Stimulated activated CD4-positive, alpha-beta T cell treated with anti-CD3 and anti-CD28 coated beads, Interleukin-2, amount 100 ng/mL, for 24 hours (primary cell): ENCODE data around the gene SNCAIP.
"Not testable (repeated sequence)": the region's sequence is repeated elsewhere in the genome, so short reads cannot be mapped to it uniquely, and the experiment has no call there.

Source experiments
- DNase-seq, 2 donors: peaks; one replicate each; pipeline ENCODE4 v3.0.0-alpha.2; 2020

SNCAIP gene

DNA sequence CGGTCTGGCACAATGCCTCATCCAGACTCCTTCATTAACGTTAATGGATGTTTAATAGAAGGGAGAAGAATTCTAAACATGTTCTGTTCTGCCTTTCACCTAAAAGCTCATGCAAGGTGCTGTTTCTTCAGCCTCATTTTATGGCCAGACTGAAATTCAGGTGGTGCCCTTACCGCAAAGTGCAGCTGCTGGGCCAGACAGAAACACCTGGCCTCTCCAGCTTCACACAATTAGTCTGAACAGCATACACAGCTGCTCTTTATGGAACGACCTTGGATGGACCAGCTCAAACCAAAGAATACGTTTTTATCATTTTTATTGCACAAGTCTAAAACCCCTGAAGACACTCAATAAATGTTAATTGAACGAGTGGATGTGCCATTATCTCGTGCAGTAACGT is 4.6 kb downstream of the SNCAIP start:
- DNase-seq, result no peak

DNA sequence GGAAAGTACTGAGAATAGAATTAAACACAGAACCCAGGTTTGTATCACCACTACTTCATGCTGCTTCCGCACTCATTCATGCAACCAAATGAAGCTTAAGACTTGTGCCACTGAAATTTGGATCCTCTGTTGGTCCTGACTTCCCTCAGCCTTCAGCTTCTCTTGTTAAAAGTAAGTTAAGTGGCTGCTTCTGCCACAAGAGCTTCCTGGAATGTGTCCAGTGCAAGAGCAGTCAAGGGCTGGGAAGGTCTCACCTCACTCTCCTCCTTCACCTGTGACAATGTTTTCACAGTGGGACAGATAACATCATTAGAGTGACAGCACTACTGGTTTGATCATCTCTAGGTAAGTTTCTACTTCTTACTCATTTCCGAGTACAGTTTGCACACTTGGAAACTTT is 7.9 kb downstream of the SNCAIP start:
- DNase-seq, result no peak

DNA sequence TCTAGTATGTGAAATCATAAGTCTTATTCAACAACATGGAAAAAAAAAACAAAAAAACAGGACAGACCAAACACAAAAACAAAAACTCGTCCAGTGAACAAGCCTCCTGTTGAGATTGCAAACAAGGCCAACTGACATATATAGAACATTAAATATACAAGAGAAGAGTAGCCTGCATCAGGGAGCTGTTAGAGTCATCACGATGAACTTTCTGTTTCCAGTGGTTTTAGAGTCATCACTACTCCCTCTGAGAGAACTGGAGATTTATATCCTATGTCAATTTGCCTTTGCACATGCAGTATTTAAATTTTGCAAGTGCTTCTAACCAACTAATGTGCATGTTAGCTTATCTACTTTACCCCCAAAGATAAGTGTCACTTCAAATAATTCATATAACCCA is 9.9 kb downstream of the SNCAIP start:
- no peak for DNase-seq

DNA sequence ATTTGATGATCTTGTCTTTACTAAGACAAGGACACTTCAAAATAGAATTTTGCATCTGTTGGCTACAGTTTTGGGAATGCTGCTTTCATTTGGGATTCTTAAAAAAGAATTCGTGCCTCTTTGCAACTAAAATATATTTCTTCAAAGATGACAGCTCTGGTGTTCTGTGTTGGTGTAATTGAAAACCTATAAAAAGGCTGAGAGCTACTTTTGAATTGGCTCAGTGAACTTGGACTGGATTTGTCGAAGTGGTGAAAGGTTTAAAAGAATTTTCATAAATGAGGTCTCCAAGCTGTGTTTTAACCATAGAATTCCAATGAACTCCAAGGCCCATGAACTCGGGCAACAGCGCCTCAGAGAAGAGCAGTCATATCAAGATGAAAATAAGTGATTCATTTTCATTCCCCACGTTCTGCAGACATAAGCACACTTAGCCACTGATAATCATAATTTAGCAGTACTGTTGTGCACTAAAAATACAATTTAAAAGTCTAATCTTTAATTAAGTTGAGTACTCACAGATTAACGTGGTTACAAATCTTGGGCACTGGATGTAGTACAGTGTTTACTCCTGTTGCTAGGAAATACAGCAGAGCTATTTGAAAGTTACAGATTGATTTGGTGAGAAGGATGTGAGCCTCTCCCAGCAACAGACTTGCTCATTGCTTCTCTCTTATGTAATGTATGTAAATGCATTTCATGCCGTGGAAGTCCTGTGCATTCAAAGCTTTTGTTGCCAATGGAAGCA is 10.9 kb downstream of the SNCAIP start:
- DNase-seq, result no peak

DNA sequence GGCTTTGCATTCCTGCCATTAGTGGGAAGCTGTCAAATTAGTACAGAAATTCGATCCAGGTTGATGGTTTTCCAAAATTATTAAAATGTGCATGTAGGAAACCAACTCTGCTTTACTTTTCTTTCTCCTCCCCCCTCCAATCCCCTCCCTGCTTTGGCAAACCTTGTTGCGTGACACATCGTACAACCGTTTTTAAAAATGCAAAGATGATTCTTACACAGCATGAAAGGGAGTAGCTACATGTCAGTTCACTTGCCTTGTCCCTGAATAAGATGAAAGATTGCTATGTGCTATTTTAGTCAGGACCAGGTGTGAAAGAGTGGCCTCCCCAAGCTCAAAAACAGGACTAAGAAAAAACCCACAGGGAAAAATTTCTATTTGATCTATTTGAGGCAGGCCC is 11.7 kb downstream of the SNCAIP start:
- no peak for DNase-seq

DNA sequence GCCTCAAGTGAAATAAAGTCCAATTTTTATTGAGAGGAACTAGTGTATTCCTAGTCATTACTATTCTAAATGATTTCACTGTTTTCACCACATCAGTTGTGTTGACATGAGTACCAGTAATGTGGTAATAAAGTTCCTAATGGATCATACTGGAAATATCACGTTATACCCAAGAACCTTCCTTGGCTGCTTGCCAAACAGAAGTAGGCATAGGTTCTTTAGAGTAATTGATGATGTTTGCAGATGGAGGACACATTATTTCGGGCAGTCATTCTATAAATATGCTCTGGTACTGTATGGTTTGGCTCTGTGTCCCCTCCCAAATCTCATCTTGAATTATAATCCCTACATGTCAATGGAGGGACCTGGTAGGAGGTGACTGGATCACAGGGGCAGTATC is 15.1 kb downstream of the SNCAIP start:
- no peak for DNase-seq

DNA sequence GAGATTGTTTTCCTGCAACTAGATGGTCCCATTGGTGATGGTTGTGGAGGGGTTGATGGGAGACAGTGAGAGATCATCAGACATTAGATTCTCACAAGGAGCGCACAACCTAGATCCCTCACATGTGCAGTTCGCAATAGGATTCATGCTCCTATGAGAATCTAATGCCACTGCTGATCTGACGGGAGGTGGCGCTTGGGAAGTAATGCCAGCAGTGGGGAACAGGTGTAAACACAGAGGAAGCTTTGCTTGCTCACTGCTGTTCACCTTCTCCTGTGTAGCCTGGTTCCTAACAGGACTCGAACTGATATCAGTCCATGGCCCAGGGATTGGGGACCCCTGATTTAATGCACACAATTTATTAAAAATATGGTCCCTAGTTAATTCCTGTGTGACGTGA is 18.8 kb downstream of the SNCAIP start:
- DNase-seq, result no peak

DNA sequence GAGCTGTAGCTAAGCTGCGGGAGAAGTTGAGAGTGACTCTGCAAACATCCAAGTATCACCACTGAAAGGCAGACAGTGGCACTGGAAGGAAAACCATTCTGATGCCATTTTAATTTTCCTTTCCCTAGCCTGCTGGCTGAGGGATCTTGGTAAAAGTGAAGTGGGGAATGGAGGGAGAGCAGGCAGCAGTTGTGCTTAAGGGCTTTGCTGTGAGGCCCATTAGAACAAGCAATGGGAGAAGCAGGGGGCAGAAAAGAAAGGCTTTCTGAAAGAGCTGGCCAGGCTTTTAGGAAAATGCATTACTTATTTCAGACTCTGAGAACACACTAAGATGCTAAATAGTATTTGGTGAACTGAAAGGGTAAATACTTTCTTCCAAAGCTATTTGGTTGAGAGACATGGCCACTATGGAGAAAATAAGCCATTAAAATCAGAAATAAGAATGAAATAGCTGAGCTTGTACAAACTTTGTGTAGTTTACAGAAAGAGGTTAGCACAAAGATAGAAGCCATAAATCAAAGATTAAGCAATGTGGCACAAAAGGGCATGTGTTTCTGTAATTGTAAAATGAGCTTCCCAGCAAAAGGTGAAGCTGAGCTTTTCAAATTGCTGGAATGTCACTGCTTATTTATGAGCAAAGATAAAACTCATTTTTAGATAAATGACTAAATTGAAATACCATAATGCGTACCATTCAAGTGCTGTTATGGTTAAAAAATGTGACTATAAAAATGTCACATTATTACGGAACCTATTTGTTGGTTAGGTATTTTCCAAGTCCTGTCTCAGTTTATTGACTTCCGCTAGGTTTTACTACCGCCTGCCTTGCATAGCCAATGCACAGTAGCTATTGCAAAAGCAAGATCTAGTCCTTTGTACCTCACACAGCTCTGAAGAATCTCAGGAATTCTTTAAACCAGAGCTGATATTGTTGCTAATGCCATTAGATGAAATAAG is 20.8 kb downstream of the SNCAIP start:
- DNase-seq, result no peak

DNA sequence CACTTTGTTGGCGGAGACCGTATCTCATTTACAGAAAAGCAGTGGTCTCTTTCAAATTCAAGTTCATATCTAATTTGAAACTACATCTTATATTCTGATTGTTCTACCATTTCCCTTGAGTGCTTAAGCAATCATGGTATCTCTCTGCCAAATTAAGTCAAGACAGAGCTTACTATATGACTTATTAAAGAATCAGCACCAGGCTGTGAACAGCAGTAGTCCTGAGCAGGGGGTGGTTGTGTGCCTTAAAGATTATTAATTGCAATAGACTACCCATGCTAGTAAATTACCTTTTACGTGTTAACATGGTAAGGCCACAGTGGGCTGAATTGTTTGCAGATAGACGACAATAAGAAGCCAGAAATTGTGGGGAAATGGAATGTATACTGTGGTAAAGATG is 21.5 kb downstream of the SNCAIP start:
- no peak for DNase-seq

DNA sequence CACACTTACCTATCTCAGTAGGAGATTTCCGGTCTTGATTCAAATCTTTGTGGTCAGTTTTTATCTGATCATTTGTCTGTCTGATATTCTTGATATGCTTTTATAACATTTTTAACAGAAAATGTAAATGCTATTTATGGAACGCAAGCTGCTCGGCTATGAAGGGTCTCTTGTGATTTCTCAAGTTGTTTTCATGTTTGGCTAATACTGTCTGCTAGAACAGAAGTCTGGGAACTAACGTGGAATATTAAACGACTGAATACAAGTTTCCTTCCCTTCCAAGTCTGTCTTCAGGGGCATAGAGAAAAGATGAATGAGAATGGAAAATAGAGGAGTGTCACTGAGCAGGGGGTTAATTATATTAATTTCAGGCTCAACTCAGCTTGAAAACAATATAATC is 27.6 kb downstream of the SNCAIP start:
- DNase-seq, result no peak

DNA sequence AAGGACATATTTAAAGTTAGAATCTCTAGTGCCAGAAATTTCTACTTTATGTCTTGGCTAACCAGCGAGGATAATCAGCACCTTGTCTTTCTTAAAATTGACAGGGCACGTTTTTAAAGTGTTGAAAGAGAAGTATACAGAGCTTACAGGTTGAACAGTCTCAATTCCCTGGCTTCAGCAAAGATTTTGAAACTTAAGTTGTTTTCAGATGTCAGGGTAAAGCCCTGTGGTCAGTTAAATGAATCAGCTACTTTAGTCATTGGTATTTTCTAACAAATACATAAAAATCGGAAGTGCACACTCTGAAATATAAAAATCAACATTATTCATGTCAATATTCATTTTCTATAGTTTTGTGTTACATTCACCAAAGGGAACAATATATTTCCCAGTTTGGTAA is 29.1 kb downstream of the SNCAIP start:
- no peak for DNase-seq

DNA sequence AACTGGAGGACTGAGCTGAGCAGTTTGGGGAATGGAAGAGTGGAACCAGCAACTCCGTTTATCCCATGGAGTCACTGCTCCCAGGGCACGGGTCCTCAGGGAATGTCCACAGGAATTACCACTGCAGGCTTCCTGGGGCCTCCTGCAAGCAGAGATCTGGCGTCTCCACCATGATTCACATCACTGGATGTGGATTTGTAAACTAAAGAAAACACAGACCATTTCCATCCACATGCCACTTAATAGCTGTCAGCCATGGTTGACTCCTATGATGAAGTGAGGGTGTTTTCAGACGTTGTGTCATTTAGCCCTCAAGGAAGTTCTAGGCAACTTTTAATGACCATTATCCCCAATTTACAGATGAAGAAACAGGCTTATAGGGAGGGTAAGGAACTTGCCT is 30.2 kb downstream of the SNCAIP start:
- no peak for DNase-seq

DNA sequence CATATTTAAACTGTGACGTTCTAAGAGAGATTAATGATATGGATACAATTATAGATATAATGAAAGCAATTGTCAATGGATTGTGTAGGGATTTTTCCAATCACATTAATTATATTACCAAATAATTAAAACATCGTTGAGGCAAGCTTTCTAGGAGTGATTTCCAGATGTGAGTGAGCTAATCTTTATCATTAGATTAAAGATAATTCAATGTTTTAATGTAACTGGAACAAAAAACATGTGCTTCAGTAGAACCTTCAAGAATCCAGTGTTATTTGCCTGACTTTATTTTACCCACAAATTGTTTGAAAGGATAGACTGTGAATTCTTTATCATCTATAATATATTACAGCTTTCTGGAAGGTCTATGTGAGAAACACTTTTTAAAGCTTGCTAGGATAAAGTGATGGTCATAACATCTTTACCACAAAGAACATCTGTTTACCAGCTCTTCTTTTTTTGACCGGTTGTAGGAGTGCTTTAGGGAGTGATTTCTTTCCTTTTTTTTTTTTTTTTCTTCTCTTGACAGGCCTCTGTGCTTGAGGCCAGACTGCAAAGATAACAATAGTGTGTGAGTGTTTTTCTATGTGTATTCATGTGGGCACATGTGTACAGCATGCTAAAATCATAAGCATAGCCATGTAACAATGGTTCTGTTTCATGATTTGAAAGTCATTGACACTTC is 35.0 kb downstream of the SNCAIP start:
- DNase-seq, result no peak

DNA sequence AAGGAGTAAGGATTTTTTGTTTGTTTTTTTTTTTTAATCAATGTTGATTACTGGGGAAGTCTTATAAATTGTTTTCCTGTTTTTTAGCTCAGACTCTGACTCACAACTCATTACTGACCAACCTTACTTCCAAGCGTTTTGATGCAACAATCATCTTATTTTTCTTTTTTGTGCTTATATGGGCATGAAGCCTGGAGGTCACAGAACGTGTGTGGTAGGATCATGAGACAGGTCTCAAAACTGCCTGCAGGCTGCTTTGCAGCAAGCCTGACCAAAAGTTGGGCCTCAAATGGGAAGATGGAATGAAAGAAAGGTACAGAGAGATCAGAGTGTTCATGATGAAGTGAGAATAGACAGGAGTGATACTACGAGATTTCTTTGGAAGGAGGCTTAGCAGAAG is 38.5 kb downstream of the SNCAIP start:
- DNase-seq, result no peak

DNA sequence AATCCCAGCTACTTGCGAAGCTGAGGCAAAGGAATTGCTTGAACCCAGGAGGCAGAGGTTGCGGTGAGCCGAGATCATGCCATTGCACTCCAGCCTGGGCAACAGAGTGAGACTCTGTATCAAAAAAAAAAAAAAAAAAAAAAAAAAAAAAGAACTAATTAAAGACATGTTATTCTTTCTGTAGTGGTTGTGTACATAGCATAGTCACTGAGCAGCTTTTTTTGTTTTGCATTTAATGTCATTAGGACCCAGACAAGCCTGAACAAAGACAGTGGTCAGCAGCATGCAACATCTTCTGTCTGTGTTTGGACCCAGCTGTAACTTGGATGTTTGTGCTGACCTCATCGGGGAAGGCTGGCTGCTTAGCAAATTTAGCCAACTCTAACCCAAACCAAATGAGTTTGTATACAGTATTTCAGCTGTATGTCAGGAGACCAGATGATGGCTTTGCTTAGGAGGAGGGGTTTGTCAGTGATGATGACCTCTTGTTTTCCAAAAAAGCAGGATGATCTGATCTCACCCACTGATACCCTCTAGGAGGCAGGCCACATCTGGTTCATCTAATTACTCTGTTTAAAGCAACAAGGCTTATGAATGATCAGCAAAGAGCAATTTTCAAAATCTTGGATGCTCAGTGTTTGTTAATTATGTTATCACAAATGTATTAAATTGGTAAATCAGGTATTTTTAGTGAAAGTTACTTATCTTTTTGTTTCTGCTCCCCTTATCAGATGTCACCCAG is 39.5 kb downstream of the SNCAIP start:
- no peak for DNase-seq

DNA sequence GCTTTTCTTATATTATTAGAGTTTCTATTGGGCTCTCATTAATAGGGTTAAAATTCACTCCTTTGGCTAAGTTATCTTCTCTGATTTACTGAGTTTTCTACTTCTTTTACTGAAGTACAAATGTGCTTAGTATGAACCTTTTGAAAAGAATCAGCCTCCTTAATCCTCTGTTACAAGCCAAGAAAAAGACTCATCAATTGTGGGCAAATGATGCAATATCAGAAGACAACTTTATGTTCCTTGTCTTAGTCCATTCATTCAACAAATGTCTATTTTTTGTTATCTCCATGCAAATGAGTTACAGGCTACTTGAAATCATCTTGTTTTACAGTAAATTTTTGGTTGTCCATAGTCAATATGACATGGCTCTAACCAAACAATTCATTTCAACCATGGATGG is 40.3 kb downstream of the SNCAIP start:
- no peak for DNase-seq

DNA sequence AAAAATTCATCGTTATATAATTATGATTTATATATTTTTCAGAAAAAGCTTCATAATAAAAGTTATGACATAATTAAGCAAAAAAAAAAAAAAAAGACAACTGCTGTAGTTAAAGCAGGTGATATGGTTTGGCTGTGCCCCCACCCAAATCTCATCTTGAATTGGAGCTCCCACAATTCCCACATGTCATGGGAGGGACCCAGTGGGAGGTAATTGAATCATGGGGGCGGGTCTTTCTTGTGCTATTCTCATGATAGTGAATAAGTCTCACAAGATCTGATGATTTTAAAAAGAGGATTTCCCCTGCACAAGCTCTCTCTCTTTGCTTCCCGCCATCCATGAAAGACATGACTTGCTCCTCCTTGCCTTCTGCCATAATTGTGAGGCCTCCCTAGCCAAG is 41.3 kb downstream of the SNCAIP start:
- DNase-seq, result not testable (repeated sequence)

DNA sequence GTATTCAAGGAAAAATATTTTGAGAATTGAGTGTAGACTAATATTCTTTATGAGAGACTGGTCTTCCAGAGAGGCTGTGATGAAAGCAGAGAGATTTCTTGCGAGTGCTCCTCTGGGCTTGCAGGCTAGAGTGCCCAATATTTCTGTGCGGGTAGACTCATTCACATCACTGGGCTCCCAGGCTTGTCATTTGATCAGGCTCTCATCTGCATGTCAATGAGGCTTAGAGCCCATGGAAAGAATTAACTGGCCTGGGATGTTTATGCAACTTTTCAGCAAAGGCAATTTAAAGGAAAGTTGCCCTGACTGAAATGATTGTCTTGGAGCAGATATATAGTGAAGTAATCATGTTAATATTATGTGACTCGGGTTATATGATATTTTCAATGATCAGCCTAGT is 42.3 kb downstream of the SNCAIP start:
- no peak for DNase-seq

DNA sequence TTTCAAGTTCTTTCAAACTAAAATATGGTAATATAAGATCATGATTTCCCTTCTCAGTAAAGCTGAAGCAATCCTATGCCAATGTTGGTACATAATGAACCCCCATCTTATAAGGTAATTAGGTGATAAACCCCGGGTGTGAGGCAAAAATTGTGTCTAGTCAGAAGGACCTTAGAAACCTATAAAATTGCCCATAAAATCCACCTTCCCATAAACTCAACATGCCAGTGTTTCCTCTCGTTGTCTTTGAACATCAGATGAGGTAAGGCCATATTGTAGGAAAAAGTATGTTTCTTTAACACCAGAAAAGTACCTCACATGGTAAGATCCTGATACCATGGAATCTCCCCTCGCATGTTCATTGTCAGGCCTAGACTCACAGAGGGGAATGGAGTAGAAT is 43.3 kb downstream of the SNCAIP start:
- no peak for DNase-seq

DNA sequence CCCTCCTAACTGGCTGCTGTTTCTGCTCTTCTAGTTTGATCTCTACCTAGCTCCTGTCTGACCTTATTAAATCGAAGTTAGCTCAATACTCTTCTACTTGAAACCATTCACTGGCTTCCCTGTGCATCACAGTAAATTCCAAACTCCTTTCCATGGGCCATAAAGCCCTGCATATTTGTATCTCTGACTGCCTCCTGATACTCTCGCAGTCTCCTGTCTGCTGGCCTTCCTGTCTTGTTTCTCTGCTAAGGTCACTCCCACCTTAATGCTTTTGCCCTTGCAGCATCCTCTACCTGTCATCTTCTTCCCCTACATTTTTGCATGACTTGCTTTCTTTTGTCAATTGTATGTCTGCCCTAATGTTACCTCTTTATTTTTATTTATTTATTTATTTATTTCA is 44.8 kb downstream of the SNCAIP start:
- DNase-seq, result no peak

DNA sequence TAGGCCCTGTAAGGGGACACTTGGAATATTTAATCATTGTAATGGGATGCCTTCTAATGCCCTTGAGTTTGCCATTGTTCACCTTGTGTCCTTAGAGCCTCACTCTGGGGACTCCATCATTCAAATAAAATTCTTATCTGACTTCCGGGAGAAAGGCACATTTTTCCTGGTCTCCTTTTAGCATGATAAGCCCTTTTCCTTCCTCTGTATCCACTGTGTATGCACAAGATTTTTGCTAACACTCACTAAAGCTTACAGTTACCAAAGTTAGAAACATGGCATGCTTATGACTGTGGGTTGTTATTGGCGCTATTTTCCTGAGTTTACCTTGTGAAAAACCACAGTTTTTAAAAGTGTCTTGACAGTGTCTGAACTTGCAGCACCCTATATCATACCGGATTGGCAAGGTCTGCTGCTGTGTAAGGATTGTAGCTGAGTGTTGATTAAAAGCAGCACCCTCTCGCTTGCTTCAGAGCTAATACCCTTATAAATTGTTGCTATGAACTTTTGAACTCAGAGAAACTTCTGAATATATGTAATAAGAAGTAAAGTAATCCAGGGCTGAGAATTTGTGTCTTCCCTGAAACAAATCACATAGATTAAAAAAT is 46.4 kb downstream of the SNCAIP start:
- no peak for DNase-seq

DNA sequence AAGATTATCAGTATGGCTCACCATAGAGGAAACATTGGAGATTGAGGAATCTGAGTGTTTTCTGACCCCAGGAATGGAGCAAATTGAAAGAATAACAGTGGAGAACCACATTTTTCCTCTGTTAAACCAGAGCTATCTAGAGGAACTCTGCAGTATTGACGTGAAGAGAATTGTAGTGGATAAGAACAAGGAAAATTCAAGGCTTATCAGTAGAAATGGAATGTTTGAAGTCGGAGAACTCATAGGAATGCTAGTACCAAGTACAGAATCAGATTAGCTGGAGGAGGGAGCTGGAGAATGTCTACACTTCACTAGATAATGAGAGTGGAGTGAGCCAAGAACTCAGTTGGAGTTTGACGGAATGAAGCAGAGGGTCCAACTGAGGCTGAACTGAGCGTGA is 50.3 kb downstream of the SNCAIP start:
- DNase-seq, result no peak

DNA sequence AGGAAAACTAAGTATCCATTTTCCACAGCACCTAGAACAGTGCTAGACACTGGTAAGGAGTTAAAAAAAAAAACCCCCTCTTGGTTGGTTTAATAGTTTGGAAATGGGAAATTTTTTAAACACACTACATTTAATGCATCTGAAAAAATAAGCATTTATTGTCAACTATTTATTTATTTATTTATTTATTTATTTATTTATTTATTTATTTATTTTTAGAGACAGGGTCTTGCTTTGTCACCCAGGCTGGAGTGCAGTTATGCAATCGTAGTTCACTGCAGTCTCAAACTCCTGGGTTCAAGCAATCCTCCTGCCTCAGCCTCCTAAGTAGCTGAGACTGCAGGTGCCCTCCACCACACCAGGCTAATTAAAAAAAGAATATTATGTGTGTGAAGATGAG is 51.6 kb downstream of the SNCAIP start:
- DNase-seq, result no peak
